ENCODE data around the gene CA4. TPM values are rescaled to one million over a fixed set of nuclear protein-coding genes. Genes with fewer than 3 reads are reported as not detected.
A peak's percentile ranks its signal among the peaks of the same experiment; 100 is the strongest.

The CA4 gene
- total and polyA plus RNA-seq, 4 donors, result 50.0 to 57.6 (median 57.3) TPM

- 2% methylated on average over 54 of the region's 54 CpGs for WGBS, 2 donors
- DNase-seq (peak; percentile 87 to 88 (median 87)), ATAC-seq (ENCODE audit: insufficient read depth, low FRiP score) (peak; percentile 96)
- no peaks in the 10 kb centered on the region for H3K9me3 ChIP-seq (ENCODE audit: control insufficient read depth in 4 of 4, insufficient read depth in 3 of 4, low read length in 3 of 4)
- peaks cover 0 to 35% (median 24%) of the 10 kb centered on the region in 3 donors for H3K27me3 ChIP-seq (ENCODE audit: control insufficient read depth in 3 of 3, insufficient read depth in 3 of 3, low read length in 2 of 3)
- peak overlapping the region; percentile 78 for H3K4me3 ChIP-seq
- peaks cover 0 to 3% (median 0%) of the 10 kb centered on the region in 4 donors for H3K36me3 ChIP-seq (ENCODE audit: control insufficient read depth in 4 of 4, insufficient read depth in 4 of 4, low read length in 4 of 4)
- H3K4me1 ChIP-seq (ENCODE audit: control insufficient read depth in 5 of 5, insufficient read depth in 5 of 5, low read length in 5 of 5), result peaks cover 4 to 22% (median 8%) of the 10 kb centered on the region in 5 donors
- peak overlapping the region; percentile 71 to 88 for H3K27ac ChIP-seq (ENCODE audit: low read depth in 1 of 2, low read length in 1 of 2)
- peak; percentile 15 for TF ChIP-seq CTCF (IDR thresholded peaks at IDR 0.05; ENCODE audit: control extremely low read depth, extremely low read depth)
- H3K9ac ChIP-seq (ENCODE audit: insufficient read depth in 1 of 2, low read length in 2 of 2), result peak overlapping the region in 1 of 2 donors; percentile 8
Measured at GRCh38 chr17:60135151-60135950, 14.4 kb upstream of the CA4 start.

GRCh38 chr17:60135951-60136666 is 13.7 kb upstream of the CA4 start:
- Histone ChIP-seq H3K9me3 (ENCODE audit: control insufficient read depth in 4 of 4, insufficient read depth in 3 of 4, low read length in 3 of 4) (peaks cover 0 to 2% (median 0%) of the 10 kb centered on the region in 4 donors), H3K27me3 (ENCODE audit: control insufficient read depth in 3 of 3, insufficient read depth in 3 of 3, low read length in 2 of 3) (peaks cover 0 to 43% (median 32%) of the 10 kb centered on the region in 3 donors), H3K36me3 (ENCODE audit: control insufficient read depth in 4 of 4, insufficient read depth in 4 of 4, low read length in 4 of 4) (peaks cover 0 to 3% (median 0%) of the 10 kb centered on the region in 4 donors), H3K9ac (ENCODE audit: insufficient read depth in 1 of 2, low read length in 2 of 2) (no peak overlapping the region), H3K4me3 (no peak overlapping the region), H3K4me1 (ENCODE audit: control insufficient read depth in 5 of 5, insufficient read depth in 5 of 5, low read length in 5 of 5) (peaks cover 4 to 23% (median 8%) of the 10 kb centered on the region in 5 donors), H3K27ac (ENCODE audit: low read depth in 1 of 2, low read length in 1 of 2) (no peak overlapping the region)
- ATAC-seq (ENCODE audit: insufficient read depth, low FRiP score) (no peak), DNase-seq (no peak)
- 75 to 77% methylated on average over 13 of the region's 13 CpGs for WGBS, 2 donors
- TF ChIP-seq CTCF (IDR thresholded peaks at IDR 0.05; ENCODE audit: control extremely low read depth, extremely low read depth), result no peak

GRCh38 chr17:60137731-60138130 is 12.0 kb upstream of the CA4 start:
- no peak overlapping the region for H3K27ac ChIP-seq (ENCODE audit: low read depth in 1 of 2, low read length in 1 of 2)
- no peak for TF ChIP-seq CTCF (IDR thresholded peaks at IDR 0.05; ENCODE audit: control extremely low read depth, extremely low read depth)
- 60 to 71% methylated on average over 1 of the region's 1 CpG for WGBS, 2 donors
- ATAC-seq (ENCODE audit: insufficient read depth, low FRiP score), result no peak
- H3K27me3 ChIP-seq (ENCODE audit: control insufficient read depth in 3 of 3, insufficient read depth in 3 of 3, low read length in 2 of 3), result peaks cover 0 to 53% (median 44%) of the 10 kb centered on the region in 3 donors
- peaks cover 0 to 3% (median 0%) of the 10 kb centered on the region in 4 donors for H3K36me3 ChIP-seq (ENCODE audit: control insufficient read depth in 4 of 4, insufficient read depth in 4 of 4, low read length in 4 of 4)
- peaks cover 4 to 33% (median 8%) of the 10 kb centered on the region in 5 donors for H3K4me1 ChIP-seq (ENCODE audit: control insufficient read depth in 5 of 5, insufficient read depth in 5 of 5, low read length in 5 of 5)
- no peak overlapping the region for H3K4me3 ChIP-seq
- no peak for DNase-seq
- no peak overlapping the region for H3K9ac ChIP-seq (ENCODE audit: insufficient read depth in 1 of 2, low read length in 2 of 2)
- H3K9me3 ChIP-seq (ENCODE audit: control insufficient read depth in 4 of 4, insufficient read depth in 3 of 4, low read length in 3 of 4), result peaks cover 0 to 3% (median 0%) of the 10 kb centered on the region in 4 donors
